ENCODE results near the gene AP1S2. TPM values are rescaled to one million over a fixed set of nuclear protein-coding genes. Genes with fewer than 3 reads are reported as not detected.

Gene AP1S2
- total RNA-seq, 1 experiment from 2014 or later, result 54.5 TPM

DNA sequence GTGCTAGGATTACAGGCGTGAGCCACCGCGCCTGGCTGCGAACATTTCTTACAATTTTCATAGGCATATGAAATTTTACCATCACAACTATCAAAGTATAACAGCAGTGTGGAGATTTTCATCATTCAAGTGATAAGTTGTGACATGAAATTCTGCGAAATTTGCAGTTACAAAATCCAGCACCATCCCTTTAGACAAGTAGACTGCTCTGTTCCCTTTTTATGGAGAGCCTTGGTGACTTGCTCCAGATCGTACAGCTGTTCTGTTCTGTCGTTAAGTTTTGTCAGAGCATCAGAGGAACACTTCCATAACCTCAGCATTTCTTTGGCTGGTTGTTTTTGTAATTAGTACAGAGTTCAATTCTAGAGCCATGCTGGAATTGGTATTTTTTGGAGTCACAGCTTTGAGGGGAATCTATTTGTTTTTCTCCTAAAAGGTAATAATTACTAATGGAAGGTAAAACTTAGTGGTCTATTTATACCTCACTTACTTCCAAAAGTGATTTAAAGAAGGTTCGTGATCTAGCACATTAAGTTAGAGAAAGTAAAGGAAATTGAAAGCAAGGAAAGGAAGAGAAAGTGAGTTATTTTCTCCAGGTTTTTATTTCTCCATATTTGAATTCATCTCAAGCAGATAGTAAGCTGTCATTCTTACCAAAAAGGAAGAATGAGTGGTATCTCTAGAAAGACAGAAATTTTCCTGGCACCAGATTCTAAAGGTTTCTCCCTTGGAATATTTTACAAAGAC lies 42.2 kb downstream of the AP1S2 start:
- DNase-seq (ENCODE audit: low spot score), result no peak

- no peak for DNase-seq (ENCODE audit: low spot score)
Observed at GRCh38 chrX:15808254-15808653, 46.4 kb downstream of the AP1S2 start.

GRCh38 chrX:15804563-15804962 lies 50.0 kb downstream of the AP1S2 start:
- no peak for DNase-seq (ENCODE audit: low spot score)

DNA sequence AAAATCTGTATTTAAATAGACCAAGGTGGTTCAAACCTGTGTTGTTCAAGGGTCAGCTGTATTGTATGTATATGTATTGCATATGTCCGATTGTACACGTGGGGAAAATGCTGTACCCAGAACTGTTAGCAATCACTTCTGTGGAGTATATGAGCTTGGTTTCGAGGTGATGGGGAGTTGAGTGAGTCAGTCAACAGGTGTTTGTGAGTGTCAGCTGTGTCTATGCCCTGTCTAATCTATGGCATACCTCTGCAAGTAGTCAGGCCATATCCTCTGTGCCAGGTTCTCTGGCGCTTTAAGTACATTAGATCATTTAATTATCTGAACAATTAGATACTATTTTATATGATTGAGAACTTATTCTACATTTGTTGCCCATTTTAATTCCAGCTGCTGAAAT lies 56.9 kb downstream of the AP1S2 start:
- no peak for DNase-seq (ENCODE audit: low spot score)

- no peak for DNase-seq (ENCODE audit: low spot score)
Observed at GRCh38 chrX:15790769-15791290, 63.8 kb downstream of the AP1S2 start.

GRCh38 chrX:15789979-15790768 lies 64.4 kb downstream of the AP1S2 start, which contains the start of gene ZRSR2:
Gene ZRSR2 (plus strand): TSS chrX:15790484. CDS start chrX:15790496, 12 bp downstream.
- DNase-seq (ENCODE audit: low spot score), result peak; percentile 61

GRCh38 chrX:15786915-15787314 lies 67.7 kb downstream of the AP1S2 start:
- no peak for DNase-seq (ENCODE audit: low spot score)

GRCh38 chrX:15785176-15785750 lies 69.3 kb downstream of the AP1S2 start:
- DNase-seq (ENCODE audit: low spot score), result no peak

- no peak for DNase-seq (ENCODE audit: low spot score)
Observed at GRCh38 chrX:15781961-15782699, 72.5 kb downstream of the AP1S2 start.

Other genes starting within 250 kb of the AP1S2 start
- 0.12 TPM in 1 of 2 replicates, not detected in the other for gene CLTRN, start 190.0 kb downstream of the AP1S2 start, total RNA-seq (2014; rRNA removed; shearing (Covaris generic))
- gene CA5B, start 116.5 kb downstream of the AP1S2 start, total RNA-seq (2014; rRNA removed; shearing (Covaris generic)), result 4.5 and 6.0 TPM in 2 replicates
- 4.0 TPM in 1 of 2 replicates, not detected in the other for gene ZRSR2, start 64.3 kb downstream of the AP1S2 start, total RNA-seq (2014; rRNA removed; shearing (Covaris generic))